HCT116 (cell line): ENCODE measurements around the gene PDGFD. TPM values are rescaled to one million over a fixed set of nuclear protein-coding genes. Genes with fewer than 3 reads are reported as not detected.

ENCODE experiments used
- ATAC-seq: fragments of 200-7000 bp; cut with Tn5 transposase; 2 replicates; pipeline ENCODE4 v1.9.1; 2020; ENCODE audit warnings: mild to moderate bottlenecking, moderate library complexity
- BruUV-seq: library from RNA; stranded (reverse); fragments of 400-500 nt; replicated peaks from 2 replicates; lab custom pipeline; 2021; lab: Mats Ljungman, UMichigan
- CTCF ChIA-PET: fragments of 300-600 bp; sonication (Branson Sonifier 250); formaldehyde crosslinking; loops from one replicate; lab custom pipeline; 2021; ENCODE audit warnings: antibody characterized with exemption; lab: Charles Lee
- POLR2A ChIA-PET: fragments of 300-600, 350-600 bp; sonication (Branson Sonifier 250); formaldehyde crosslinking; loops from one replicate; lab custom pipeline; 2021; ENCODE audit warnings: antibody characterized with exemption; lab: Charles Lee
- RAD21 ChIA-PET, 2 experiments: fragments of 300-600 bp; sonication (Branson Sonifier 250); formaldehyde crosslinking; loops; one replicate each; lab custom pipeline; 2023; ENCODE audit warnings: low total read pairs in 2 of 2; ENCODE audit not compliant: uncharacterized antibody in 2 of 2, unreplicated experiment in 2 of 2, low non-redundant PET in 1 of 2; lab: Charles Lee
- DNase-seq: peaks from one replicate; pipeline ENCODE4 v3.0.0-alpha.2; 2010; ENCODE audit warnings: low read depth, low spot score
- H2AFZ ChIP-seq: fragments of 200-600 bp; shearing (Covaris generic), sonication (generic); 2 replicates; pipeline ENCODE4 v1.6.1; 2017; ENCODE audit warnings: low read depth, mixed run types, mixed read lengths, antibody characterized with exemption, low read length; ENCODE audit not compliant: poor library complexity, severe bottlenecking
- H3K27ac ChIP-seq: 2 replicates; pipeline ENCODE4 v1.5.1; 2012; ENCODE audit warnings: low read depth, low read length
- H3K27me3 ChIP-seq: fragments of 200-600 bp; sonication (generic); 2 replicates; pipeline ENCODE4 v1.6.1; 2016; ENCODE audit warnings: mixed run types, low read length, mixed read lengths; ENCODE audit not compliant: insufficient read depth
- H3K36me3 ChIP-seq, 2 experiments: fragments of 200-500 bp in 1 of 2; fragments of 200-600 bp in 1 of 2; sonication (Bioruptor generic) in 1 of 2; sonication (generic) in 1 of 2; 2 replicates each; pipeline versions ENCODE4 v1.5.1 to v1.6.1; 2014 to 2016; ENCODE audit warnings: low read length in 2 of 2, inconsistent platforms in 1 of 2, mixed read lengths in 1 of 2, mixed run types in 1 of 2; ENCODE audit not compliant: insufficient read depth in 2 of 2, control insufficient read depth in 1 of 2
- H3K4me1 ChIP-seq, 2 experiments: fragments of 200-600 bp in 1 of 2; sonication (generic) in 1 of 2; 2 replicates each; pipeline versions ENCODE4 v1.5.1 to v1.6.1; 2012 to 2017; ENCODE audit warnings: low read length in 2 of 2, inconsistent platforms in 1 of 2, mild to moderate bottlenecking in 1 of 2, mixed read lengths in 1 of 2, mixed run types in 1 of 2, moderate library complexity in 1 of 2; ENCODE audit not compliant: insufficient read depth in 2 of 2, control insufficient read depth in 1 of 2
- H3K4me2 ChIP-seq: fragments of 200-600 bp; sonication (generic); 2 replicates; pipeline ENCODE4 v1.6.1; 2017; ENCODE audit warnings: mixed run types, low read length, mixed read lengths
- H3K4me3 ChIP-seq, 2 experiments: fragments of 200-600 bp in 1 of 2; sonication (generic) in 1 of 2; replicated peaks in 1 of 2; 2 replicates each; pipeline ENCODE4 v1.5.1; 2011 to 2016; ENCODE audit warnings: low read length in 2 of 2, control low read depth in 1 of 2, low read depth in 1 of 2, mild to moderate bottlenecking in 1 of 2, mixed read lengths in 1 of 2, mixed run types in 1 of 2
- H3K79me2 ChIP-seq: fragments of 200-600 bp; sonication (generic); 2 replicates; pipeline ENCODE4 v1.6.1; 2017; ENCODE audit warnings: mild to moderate bottlenecking, mixed run types, low read length, moderate library complexity, mixed read lengths; ENCODE audit not compliant: insufficient read depth
- H3K9ac ChIP-seq: fragments of 200-600 bp; sonication (generic); 2 replicates; pipeline ENCODE4 v1.6.1; 2016; ENCODE audit warnings: low read length, mixed read lengths
- H3K9me2 ChIP-seq: fragments of 200-600 bp; sonication (generic), shearing (Covaris generic); 2 replicates; pipeline ENCODE4 v1.6.1; 2017; ENCODE audit warnings: mixed run types, mild to moderate bottlenecking, moderate library complexity; ENCODE audit not compliant: insufficient read depth
- H3K9me3 ChIP-seq, 2 experiments: fragments of 200-500 bp in 1 of 2; fragments of 200-600 bp in 1 of 2; sonication (Bioruptor generic) in 1 of 2; sonication (generic) in 1 of 2; 2 replicates each; pipeline ENCODE4 v1.6.1; 2014 to 2017; ENCODE audit warnings: low read length in 2 of 2, mixed read lengths in 2 of 2, inconsistent platforms in 1 of 2, low read depth in 1 of 2, mild to moderate bottlenecking in 1 of 2, mixed run types in 1 of 2, moderate library complexity in 1 of 2; ENCODE audit not compliant: control insufficient read depth in 1 of 2, insufficient read depth in 1 of 2
- H4K20me1 ChIP-seq: fragments of 200-600 bp; sonication (generic), shearing (Covaris generic); 2 replicates; pipeline ENCODE4 v1.6.1; 2017; ENCODE audit warnings: mixed run types, mild to moderate bottlenecking, moderate library complexity; ENCODE audit not compliant: insufficient read depth
- EZH2 ChIP-seq: fragments of 200-600 bp; sonication (generic); IDR thresholded peaks from 2 replicates; pipeline ENCODE4 v1.6.1; 2017; ENCODE audit warnings: antibody characterized with exemption, mixed run types
- EZH2phosphoT487 ChIP-seq: fragments of 200-600 bp; IDR thresholded peaks from 2 replicates; pipeline ENCODE4 v1.6.1; 2018; ENCODE audit warnings: antibody characterized with exemption, borderline replicate concordance
- FOSL1 ChIP-seq: IDR thresholded peaks from 2 replicates; pipeline ENCODE4 v1.6.1; 2012; ENCODE audit warnings: low read depth
- RAD21 ChIP-seq: IDR thresholded peaks from 2 replicates; pipeline ENCODE4 v1.6.1; 2012; ENCODE audit warnings: low read depth, mild to moderate bottlenecking
- SP1 ChIP-seq: IDR thresholded peaks from 2 replicates; pipeline ENCODE4 v1.6.1; 2012; ENCODE audit warnings: low read depth
- YY1 ChIP-seq: IDR thresholded peaks from 2 replicates; pipeline ENCODE4 v1.6.1; 2011; ENCODE audit warnings: low read length, low read depth, moderate library complexity, mild to moderate bottlenecking; ENCODE audit not compliant: insufficient replicate concordance; ENCODE audit errors: extremely low read depth
- ZFX ChIP-seq: fragments of 450-650 bp; IDR thresholded peaks from 2 replicates; pipeline ENCODE4 v1.6.1; 2017
- intact Hi-C: fragments of 100-400 bp; cut with micrococcal nuclease; formaldehyde crosslinking; loops from 2 replicates; pipeline ENCODE4 v1.10.0; 2022
- total RNA-seq: library from RNA; stranded (reverse); gene quantifications from one replicate; pipeline ENCODE4 v1.2.1, GENCODE V29; 2021; ENCODE audit not compliant: unreplicated experiment
- TF ChIP-seq, protein P1 (sequence below): IDR thresholded peaks from 2 replicates; pipeline ENCODE4 v1.6.1; 2011; ENCODE audit warnings: mild to moderate bottlenecking, low read length, moderate library complexity; ENCODE audit not compliant: insufficient replicate concordance; ENCODE audit errors: extremely low read depth
- TF ChIP-seq, protein P2 (sequence below): IDR thresholded peaks from 2 replicates; pipeline ENCODE4 v1.6.1; 2012
- TF ChIP-seq, protein P3 (sequence below), 3 experiments: fragments of 200-600 bp in 1 of 3; sonication (generic) in 1 of 3; IDR thresholded peaks in 2 of 3; conservative IDR thresholded peaks in 1 of 3; 2 replicates each; pipeline ENCODE4 v1.5.1; 2012 to 2017; ENCODE audit warnings: low read depth in 2 of 3, low read length in 2 of 3, antibody characterized with exemption in 1 of 3, borderline replicate concordance in 1 of 3, control low read depth in 1 of 3, mild to moderate bottlenecking in 1 of 3, mixed read lengths in 1 of 3, mixed run types in 1 of 3, moderate library complexity in 1 of 3; ENCODE audit not compliant: insufficient read depth in 1 of 3
- TF ChIP-seq, protein P4 (sequence below): IDR thresholded peaks from 2 replicates; pipeline ENCODE4 v1.6.1; 2012

Gene PDGFD
- total RNA-seq, 1 experiment from 2014 or later, result 0.34 TPM

DNA sequence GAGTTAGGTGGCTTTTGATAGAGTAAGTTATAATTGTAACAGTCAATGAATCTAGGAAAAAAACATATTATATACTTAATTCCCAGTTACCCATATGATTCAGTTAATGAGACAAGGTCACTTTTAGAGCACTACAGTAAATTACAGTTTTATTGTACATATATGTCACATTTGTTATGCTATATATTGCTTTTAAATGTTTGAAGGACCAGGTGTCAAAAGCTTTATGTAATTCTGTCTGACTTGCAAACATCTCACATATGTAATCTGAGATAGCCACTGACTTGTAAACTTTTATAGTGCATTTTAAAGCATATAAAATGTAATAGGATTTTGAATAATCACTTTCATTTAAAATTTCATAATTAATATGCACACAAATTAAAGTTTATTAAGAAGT lies 36.7 kb upstream of the PDGFD start:
- ChIA-PET RAD21 (no interaction called here), POLR2A (no interaction called here), CTCF (no interaction called here)
- H3K36me3 ChIP-seq, result no peaks in the 10 kb centered on the region
- no peaks in the 10 kb centered on the region for H4K20me1 ChIP-seq
- intact Hi-C loops, result no loop called here
- H3K4me1 ChIP-seq, result no peaks in the 10 kb centered on the region
- DNase-seq (no peak), ATAC-seq (no peak)
- no peak overlapping the region for H3K27ac ChIP-seq
- no peaks in the 10 kb centered on the region for H3K27me3 ChIP-seq
- H3K4me2 ChIP-seq, result no peak overlapping the region
- TF ChIP-seq FOSL1, result no peak
- no peak for TF ChIP-seq RAD21
- no peak for TF ChIP-seq ZFX
- no peak for TF ChIP-seq SP1
- TF ChIP-seq YY1, result no peak
- TF ChIP-seq, protein P1, sequence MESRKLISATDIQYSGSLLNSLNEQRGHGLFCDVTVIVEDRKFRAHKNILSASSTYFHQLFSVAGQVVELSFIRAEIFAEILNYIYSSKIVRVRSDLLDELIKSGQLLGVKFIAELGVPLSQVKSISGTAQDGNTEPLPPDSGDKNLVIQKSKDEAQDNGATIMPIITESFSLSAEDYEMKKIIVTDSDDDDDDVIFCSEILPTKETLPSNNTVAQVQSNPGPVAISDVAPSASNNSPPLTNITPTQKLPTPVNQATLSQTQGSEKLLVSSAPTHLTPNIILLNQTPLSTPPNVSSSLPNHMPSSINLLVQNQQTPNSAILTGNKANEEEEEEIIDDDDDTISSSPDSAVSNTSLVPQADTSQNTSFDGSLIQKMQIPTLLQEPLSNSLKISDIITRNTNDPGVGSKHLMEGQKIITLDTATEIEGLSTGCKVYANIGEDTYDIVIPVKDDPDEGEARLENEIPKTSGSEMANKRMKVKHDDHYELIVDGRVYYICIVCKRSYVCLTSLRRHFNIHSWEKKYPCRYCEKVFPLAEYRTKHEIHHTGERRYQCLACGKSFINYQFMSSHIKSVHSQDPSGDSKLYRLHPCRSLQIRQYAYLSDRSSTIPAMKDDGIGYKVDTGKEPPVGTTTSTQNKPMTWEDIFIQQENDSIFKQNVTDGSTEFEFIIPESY, result no peak
- TF ChIP-seq EZH2, result no peak
- TF ChIP-seq, protein P2, sequence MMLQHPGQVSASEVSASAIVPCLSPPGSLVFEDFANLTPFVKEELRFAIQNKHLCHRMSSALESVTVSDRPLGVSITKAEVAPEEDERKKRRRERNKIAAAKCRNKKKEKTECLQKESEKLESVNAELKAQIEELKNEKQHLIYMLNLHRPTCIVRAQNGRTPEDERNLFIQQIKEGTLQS, result no peak
- TF ChIP-seq EZH2phosphoT487, result no peak
- TF ChIP-seq, protein P3, sequence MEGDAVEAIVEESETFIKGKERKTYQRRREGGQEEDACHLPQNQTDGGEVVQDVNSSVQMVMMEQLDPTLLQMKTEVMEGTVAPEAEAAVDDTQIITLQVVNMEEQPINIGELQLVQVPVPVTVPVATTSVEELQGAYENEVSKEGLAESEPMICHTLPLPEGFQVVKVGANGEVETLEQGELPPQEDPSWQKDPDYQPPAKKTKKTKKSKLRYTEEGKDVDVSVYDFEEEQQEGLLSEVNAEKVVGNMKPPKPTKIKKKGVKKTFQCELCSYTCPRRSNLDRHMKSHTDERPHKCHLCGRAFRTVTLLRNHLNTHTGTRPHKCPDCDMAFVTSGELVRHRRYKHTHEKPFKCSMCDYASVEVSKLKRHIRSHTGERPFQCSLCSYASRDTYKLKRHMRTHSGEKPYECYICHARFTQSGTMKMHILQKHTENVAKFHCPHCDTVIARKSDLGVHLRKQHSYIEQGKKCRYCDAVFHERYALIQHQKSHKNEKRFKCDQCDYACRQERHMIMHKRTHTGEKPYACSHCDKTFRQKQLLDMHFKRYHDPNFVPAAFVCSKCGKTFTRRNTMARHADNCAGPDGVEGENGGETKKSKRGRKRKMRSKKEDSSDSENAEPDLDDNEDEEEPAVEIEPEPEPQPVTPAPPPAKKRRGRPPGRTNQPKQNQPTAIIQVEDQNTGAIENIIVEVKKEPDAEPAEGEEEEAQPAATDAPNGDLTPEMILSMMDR (IDR thresholded peaks at IDR 0.05 in 2 of 3, conservative IDR thresholded peaks at IDR 0.05 in 1 of 3; ENCODE audit: borderline replicate concordance in 1 of 3, insufficient read depth in 1 of 3, low read depth in 2 of 3, low read length in 2 of 3), result no peak
- TF ChIP-seq, protein P4, sequence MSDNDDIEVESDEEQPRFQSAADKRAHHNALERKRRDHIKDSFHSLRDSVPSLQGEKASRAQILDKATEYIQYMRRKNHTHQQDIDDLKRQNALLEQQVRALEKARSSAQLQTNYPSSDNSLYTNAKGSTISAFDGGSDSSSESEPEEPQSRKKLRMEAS, result no peak
- H3K79me2 ChIP-seq, result no peaks in the 10 kb centered on the region
- no TSS peak for BruUV-seq
- no peak overlapping the region for H3K9ac ChIP-seq
- no peak overlapping the region for H3K4me3 ChIP-seq
- no peaks in the 10 kb centered on the region for H3K9me3 ChIP-seq
- no peak overlapping the region for H2AFZ ChIP-seq
- H3K9me2 ChIP-seq, result no peaks in the 10 kb centered on the region
